B cell (primary cell): ENCODE measurements around the gene ZFP62.

Experiments
- CTCF ChIP-seq: fragments of 200-600 bp; IDR thresholded peaks from one replicate; pipeline ENCODE4 v1.8.0; 2022; ENCODE audit warnings: antibody characterized with exemption, mild to moderate bottlenecking
- EZH2 ChIP-seq: IDR thresholded peaks from 2 replicates; pipeline ENCODE4 v1.6.1; 2012; ENCODE audit warnings: borderline replicate concordance, low read depth, mild to moderate bottlenecking, moderate library complexity, low read length; ENCODE audit not compliant: insufficient read depth, poor library complexity, severe bottlenecking

DNA sequence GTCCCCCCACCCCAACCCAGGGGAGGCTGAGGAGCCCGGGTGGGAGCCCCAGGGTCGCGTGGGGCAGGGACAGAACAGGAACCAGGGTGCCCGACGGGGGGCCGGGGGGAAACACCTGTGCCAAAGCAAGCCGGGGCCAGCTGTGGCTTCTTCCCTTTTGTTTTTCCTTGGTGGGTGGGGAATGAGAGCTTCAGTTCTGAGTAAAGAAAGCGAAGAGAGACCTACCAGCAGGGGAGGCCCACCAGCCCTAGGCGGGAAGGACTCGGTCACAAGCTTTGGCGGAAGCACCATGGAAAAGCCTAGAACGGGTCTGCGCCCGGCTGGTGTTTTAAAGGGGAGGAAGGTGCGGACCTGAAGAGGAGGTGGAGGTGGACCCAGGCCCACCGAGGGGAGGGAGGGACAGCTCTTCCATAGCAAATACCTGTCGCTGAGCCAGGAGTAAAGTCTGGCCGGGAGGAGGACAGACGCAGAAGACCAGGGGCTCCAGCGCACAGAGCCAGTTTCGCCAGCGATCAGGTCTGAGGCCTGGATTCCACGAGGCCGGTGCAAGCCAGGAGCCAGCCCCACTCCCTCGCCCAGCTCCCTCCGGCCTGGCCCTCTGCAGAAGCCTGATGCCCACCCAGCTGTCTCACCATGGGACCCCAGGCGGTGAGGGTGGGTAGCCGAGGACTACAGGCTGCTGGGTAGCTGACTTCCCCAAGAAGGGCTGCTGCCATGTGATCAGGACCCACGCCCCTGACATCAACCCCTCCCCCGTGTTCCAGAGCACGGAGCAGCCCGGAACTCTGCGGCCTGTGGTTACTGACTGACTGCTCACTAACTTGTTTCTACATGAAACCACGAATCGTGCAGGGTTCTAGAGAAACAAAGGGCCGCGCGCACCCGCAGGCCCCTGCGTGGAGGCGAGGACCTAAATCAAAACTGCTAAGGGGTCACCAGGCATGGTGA, 57.6 kb downstream of the ZFP62 start:
- TF ChIP-seq CTCF (peak; percentile 19), EZH2 (no peak)
